A549 (cell line): ENCODE measurements around the gene LRRC8C.

ENCODE experiments used
- BHLHE40 ChIP-seq: IDR thresholded peaks from 2 replicates; pipeline ENCODE4 v1.6.1; 2012; ENCODE audit warnings: low read depth, low read length, inconsistent platforms
- CBX8 ChIP-seq: fragments of 200-600 bp; sonication (generic); IDR thresholded peaks from 2 replicates; pipeline ENCODE4 v1.6.1; 2016
- FOSL2 ChIP-seq, 2 experiments: fragments of 450-650 bp in 1 of 2; fragments of >200 bp in 1 of 2; sonication (Bioruptor Twin) in 1 of 2; formaldehyde crosslinking; IDR thresholded peaks; 2 replicates each; pipeline versions ENCODE4 v1.5.0 to v1.6.1; 2016 to 2020; ENCODE audit warnings: mild to moderate bottlenecking in 1 of 2, moderate library complexity in 1 of 2
- HDAC2 ChIP-seq: fragments of 200-600 bp; sonication (generic); IDR thresholded peaks from 2 replicates; pipeline ENCODE4 v1.6.1; 2016
- HOXB5 ChIP-seq: fragments of 250-450 bp; sonication (Bioruptor Pico); IDR thresholded peaks from 2 replicates; pipeline ENCODE4 v1.5.0; 2020; ENCODE audit warnings: mild to moderate bottlenecking, moderate library complexity
- KDM1A ChIP-seq: fragments of 200-600 bp; sonication (generic); IDR thresholded peaks from 2 replicates; pipeline ENCODE4 v1.6.1; 2016; ENCODE audit warnings: low read depth, mild to moderate bottlenecking
- MYC ChIP-seq: IDR thresholded peaks from 2 replicates; pipeline ENCODE4 v1.6.1; 2012; ENCODE audit warnings: mild to moderate bottlenecking, inconsistent platforms, low read length, improper control_type of control experiment, borderline replicate concordance
- SMC3 ChIP-seq: fragments of >200 bp; sonication (Bioruptor Twin); formaldehyde crosslinking; IDR thresholded peaks from 3 replicates; pipeline ENCODE4 v1.6.1; 2018; ENCODE audit warnings: inconsistent platforms
- TF ChIP-seq, protein P1 (sequence below): fragments of >200 bp; sonication (Bioruptor Twin); formaldehyde crosslinking; IDR thresholded peaks from 3 replicates; pipeline ENCODE4 v1.5.1; 2016
- TF ChIP-seq, protein P2 (sequence below): fragments of 200-600 bp; sonication (generic); IDR thresholded peaks from 2 replicates; pipeline ENCODE4 v1.6.1; 2016; ENCODE audit warnings: antibody characterized with exemption, mild to moderate bottlenecking, moderate library complexity
- TF ChIP-seq, protein P3 (sequence below): fragments of 250-450 bp; sonication (Bioruptor Pico); IDR thresholded peaks from 2 replicates; pipeline ENCODE4 v1.5.0; 2020; ENCODE audit warnings: low read depth, mild to moderate bottlenecking, moderate library complexity

DNA sequence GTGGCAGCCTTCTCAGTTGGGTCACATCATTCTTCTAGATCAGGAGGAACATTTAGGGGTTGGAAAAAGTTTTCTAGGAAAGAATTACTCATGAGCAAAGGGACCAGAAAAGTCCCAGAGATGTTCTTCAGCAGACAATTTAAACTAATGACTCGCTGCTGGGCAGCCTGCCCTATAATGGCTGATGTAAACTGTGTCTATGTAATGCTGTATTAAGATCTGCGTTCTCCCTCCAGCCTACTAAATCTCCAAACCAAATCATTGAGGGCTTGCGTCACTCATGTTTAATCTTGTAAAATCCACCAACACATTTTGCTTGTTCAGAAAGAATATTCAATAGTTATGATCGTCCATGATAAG, 92.1 kb downstream of the LRRC8C start:
- TF ChIP-seq CBX8 (no peak), MYC (no peak), HOXB5 (CRISPR knock-in tag) (no peak), KDM1A (no peak), HDAC2 (no peak), FOSL2 (IDR thresholded peaks at IDR 0.05) (no peak), FOSL2 (CRISPR knock-in tag; IDR thresholded peaks at IDR 0.05) (no peak), SMC3 (no peak), BHLHE40 (no peak)
- TF ChIP-seq, protein P1, sequence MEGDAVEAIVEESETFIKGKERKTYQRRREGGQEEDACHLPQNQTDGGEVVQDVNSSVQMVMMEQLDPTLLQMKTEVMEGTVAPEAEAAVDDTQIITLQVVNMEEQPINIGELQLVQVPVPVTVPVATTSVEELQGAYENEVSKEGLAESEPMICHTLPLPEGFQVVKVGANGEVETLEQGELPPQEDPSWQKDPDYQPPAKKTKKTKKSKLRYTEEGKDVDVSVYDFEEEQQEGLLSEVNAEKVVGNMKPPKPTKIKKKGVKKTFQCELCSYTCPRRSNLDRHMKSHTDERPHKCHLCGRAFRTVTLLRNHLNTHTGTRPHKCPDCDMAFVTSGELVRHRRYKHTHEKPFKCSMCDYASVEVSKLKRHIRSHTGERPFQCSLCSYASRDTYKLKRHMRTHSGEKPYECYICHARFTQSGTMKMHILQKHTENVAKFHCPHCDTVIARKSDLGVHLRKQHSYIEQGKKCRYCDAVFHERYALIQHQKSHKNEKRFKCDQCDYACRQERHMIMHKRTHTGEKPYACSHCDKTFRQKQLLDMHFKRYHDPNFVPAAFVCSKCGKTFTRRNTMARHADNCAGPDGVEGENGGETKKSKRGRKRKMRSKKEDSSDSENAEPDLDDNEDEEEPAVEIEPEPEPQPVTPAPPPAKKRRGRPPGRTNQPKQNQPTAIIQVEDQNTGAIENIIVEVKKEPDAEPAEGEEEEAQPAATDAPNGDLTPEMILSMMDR, result no peak
- TF ChIP-seq, protein P2, sequence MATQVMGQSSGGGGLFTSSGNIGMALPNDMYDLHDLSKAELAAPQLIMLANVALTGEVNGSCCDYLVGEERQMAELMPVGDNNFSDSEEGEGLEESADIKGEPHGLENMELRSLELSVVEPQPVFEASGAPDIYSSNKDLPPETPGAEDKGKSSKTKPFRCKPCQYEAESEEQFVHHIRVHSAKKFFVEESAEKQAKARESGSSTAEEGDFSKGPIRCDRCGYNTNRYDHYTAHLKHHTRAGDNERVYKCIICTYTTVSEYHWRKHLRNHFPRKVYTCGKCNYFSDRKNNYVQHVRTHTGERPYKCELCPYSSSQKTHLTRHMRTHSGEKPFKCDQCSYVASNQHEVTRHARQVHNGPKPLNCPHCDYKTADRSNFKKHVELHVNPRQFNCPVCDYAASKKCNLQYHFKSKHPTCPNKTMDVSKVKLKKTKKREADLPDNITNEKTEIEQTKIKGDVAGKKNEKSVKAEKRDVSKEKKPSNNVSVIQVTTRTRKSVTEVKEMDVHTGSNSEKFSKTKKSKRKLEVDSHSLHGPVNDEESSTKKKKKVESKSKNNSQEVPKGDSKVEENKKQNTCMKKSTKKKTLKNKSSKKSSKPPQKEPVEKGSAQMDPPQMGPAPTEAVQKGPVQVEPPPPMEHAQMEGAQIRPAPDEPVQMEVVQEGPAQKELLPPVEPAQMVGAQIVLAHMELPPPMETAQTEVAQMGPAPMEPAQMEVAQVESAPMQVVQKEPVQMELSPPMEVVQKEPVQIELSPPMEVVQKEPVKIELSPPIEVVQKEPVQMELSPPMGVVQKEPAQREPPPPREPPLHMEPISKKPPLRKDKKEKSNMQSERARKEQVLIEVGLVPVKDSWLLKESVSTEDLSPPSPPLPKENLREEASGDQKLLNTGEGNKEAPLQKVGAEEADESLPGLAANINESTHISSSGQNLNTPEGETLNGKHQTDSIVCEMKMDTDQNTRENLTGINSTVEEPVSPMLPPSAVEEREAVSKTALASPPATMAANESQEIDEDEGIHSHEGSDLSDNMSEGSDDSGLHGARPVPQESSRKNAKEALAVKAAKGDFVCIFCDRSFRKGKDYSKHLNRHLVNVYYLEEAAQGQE, result no peak
- TF ChIP-seq, protein P3, sequence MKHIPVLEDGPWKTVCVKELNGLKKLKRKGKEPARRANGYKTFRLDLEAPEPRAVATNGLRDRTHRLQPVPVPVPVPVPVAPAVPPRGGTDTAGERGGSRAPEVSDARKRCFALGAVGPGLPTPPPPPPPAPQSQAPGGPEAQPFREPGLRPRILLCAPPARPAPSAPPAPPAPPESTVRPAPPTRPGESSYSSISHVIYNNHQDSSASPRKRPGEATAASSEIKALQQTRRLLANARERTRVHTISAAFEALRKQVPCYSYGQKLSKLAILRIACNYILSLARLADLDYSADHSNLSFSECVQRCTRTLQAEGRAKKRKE (CRISPR knock-in tag), result no peak
